ENCODE measurements around the gene CLPX.

The CLPX gene

DNA sequence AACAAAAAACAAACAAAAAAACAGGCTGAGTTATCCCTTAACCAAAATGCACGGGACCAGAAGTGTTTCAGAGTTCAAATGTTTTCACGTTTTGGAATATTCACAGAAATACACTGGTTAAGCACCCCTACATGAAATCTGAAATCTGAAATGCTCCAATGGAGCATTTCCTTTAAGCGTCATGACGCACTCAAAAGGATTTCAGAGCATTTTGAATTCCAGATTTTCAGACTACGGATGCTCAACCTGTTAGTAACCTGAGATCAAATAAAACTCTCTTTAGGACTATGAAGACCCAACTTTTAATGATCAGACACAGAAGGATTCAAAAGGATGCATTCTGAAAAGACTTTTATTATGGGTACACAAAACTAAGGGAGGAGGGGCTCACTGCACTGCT is 9.6 kb downstream of the CLPX start:
- TF ChIP-seq, protein P1, sequence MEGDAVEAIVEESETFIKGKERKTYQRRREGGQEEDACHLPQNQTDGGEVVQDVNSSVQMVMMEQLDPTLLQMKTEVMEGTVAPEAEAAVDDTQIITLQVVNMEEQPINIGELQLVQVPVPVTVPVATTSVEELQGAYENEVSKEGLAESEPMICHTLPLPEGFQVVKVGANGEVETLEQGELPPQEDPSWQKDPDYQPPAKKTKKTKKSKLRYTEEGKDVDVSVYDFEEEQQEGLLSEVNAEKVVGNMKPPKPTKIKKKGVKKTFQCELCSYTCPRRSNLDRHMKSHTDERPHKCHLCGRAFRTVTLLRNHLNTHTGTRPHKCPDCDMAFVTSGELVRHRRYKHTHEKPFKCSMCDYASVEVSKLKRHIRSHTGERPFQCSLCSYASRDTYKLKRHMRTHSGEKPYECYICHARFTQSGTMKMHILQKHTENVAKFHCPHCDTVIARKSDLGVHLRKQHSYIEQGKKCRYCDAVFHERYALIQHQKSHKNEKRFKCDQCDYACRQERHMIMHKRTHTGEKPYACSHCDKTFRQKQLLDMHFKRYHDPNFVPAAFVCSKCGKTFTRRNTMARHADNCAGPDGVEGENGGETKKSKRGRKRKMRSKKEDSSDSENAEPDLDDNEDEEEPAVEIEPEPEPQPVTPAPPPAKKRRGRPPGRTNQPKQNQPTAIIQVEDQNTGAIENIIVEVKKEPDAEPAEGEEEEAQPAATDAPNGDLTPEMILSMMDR (IDR thresholded peaks at IDR 0.05; ENCODE audit: control insufficient read depth, insufficient read depth, low read depth, low read length, missing control alignments), result no peak
- DNase-seq (ENCODE audit: low read depth), result no peak
- no peak overlapping the region for H3K4me3 ChIP-seq (ENCODE audit: control insufficient read depth, low read depth, low read length)

DNA sequence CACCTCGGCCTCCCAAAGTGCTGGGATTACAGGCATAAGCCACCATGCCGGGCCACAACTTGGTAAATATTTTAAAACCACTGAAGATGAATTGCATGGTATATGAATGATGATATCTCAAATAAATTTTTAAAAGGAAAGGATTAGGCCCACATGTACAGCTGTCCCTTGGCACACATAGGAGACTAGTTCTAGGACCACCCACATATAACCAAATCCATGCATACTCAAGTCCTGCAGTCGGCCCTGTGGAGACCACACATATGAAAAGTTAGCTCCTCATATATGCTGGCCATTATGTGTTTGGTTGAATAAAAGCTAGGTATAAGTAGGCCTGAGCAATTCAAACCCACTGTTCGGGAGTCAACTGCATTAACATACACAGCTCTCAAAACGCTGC is 10.6 kb downstream of the CLPX start:
- DNase-seq (ENCODE audit: low read depth), result no peak
- TF ChIP-seq, protein P1 (IDR thresholded peaks at IDR 0.05; ENCODE audit: control insufficient read depth, insufficient read depth, low read depth, low read length, missing control alignments), result no peak
- H3K4me3 ChIP-seq (ENCODE audit: control insufficient read depth, low read depth, low read length), result no peak overlapping the region

DNA sequence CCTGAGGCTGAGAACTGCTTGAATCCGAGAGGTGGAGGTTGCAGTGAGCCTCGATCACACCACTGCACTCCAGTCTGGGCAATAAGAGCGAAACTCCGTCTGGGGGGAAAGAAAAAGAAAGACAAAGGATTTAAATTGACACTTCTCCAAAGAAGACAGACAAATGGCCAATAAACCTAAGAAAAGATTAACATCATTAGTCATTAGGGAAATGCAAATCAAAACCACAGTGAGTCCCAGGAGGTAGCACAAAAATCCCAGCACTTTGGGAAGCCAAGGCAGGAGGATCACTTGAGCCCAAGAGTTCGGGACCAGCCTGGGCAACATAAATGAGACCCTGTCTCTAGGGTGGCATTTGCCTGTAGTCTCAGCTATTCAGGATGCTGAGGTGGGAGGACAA is 12.6 kb downstream of the CLPX start:
- no peak for DNase-seq (ENCODE audit: low read depth)
- TF ChIP-seq, protein P1 (IDR thresholded peaks at IDR 0.05; ENCODE audit: control insufficient read depth, insufficient read depth, low read depth, low read length, missing control alignments), result no peak
- H3K4me3 ChIP-seq (ENCODE audit: control insufficient read depth, low read depth, low read length), result no peak overlapping the region

DNA sequence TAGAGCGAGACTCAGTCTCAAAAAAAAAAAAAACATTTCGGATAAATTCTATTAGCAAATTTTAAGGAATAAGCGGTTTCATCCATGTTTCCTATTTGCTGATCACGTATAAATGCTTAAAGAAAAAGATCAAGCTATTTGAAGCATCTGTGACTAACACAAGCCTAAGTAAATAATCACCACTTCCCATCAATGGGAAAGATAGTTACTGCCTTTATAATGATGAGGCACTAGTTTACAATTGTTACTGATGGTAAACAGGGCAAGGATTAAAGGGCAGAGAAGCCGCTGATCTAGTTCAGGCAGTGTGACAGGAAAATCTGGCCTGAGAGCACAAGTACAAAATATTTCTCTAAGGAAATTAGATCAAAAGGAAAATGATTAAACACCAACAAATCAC is 13.7 kb downstream of the CLPX start:
- TF ChIP-seq, protein P1 (IDR thresholded peaks at IDR 0.05; ENCODE audit: control insufficient read depth, insufficient read depth, low read depth, low read length, missing control alignments), result no peak
- DNase-seq (ENCODE audit: low read depth), result no peak

DNA sequence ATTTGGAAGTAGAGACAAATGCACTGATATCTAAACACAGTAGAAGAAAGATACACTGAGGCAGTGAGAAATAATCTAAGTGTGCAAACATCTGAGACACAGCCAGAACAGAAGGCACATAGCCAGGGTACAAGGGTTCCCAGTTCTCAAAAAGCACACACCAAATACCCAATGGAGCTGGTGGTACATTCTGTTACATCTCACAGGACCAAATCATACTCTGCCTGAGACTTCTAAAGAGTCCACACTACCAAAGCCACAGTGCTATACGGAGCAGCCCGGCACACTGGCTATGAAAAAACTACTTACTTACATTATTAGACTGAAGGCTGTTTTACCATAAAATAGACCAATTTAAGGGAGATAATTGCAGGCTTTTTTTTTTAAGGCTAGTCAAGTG is 19.3 kb downstream of the CLPX start:
- no peak for DNase-seq (ENCODE audit: low read depth)
- TF ChIP-seq, protein P1 (IDR thresholded peaks at IDR 0.05; ENCODE audit: control insufficient read depth, insufficient read depth, low read depth, low read length, missing control alignments), result no peak
- no peak overlapping the region for H3K4me3 ChIP-seq (ENCODE audit: control insufficient read depth, low read depth, low read length)

More for the DNA sequence above, 13.7 kb downstream of the CLPX start:
- H3K4me3 ChIP-seq (ENCODE audit: control insufficient read depth, low read depth, low read length), result no peak overlapping the region

DNA sequence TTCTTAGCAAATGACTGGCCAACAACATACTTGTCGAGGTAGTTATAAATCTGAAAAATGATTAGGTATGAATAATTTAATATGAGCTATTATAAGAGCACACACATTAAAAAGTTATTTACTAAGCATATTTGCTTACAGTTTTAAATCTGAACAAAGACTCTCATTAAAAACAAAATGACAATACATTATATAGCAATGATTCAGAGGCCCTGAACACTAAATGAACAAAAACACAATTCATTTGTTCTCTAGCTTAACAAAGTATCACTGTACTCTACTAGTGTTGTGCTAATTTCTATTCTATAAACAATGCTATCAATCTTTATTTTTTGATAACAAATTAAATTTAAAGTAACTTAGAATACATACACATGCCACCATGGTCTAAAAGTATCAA is 21.0 kb downstream of the CLPX start:
- no peak overlapping the region for H3K4me3 ChIP-seq (ENCODE audit: control insufficient read depth, low read depth, low read length)
- TF ChIP-seq, protein P1 (IDR thresholded peaks at IDR 0.05; ENCODE audit: control insufficient read depth, insufficient read depth, low read depth, low read length, missing control alignments), result no peak
- DNase-seq (ENCODE audit: low read depth), result no peak

DNA sequence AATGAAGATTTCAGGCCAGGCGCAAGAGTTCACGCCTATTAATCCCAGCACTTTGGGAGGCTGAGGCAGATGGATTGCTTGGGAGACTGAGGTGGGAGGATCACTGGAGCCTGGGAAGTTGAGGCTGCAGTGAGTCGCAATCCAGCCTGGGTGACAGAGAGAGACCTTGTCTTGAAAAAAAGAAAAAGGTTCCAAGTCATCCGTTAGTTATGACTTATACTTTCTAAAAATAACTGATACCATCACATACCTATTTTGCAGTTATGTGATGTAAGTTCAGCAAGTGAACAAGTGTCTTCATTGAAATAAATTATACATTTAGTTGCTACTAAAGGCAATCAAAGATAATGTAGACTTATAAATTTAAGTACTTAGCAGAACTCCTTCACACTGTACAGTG is 22.1 kb downstream of the CLPX start:
- no peak for DNase-seq (ENCODE audit: low read depth)
- TF ChIP-seq, protein P1 (IDR thresholded peaks at IDR 0.05; ENCODE audit: control insufficient read depth, insufficient read depth, low read depth, low read length, missing control alignments), result no peak
- no peak overlapping the region for H3K4me3 ChIP-seq (ENCODE audit: control insufficient read depth, low read depth, low read length)

Data from AG09309 (cell line).